ENCODE data around the gene PHF12.
"Not testable (repeated sequence)": the region's sequence is repeated elsewhere in the genome, so short reads cannot be mapped to it uniquely, and the experiment has no call there.

PHF12 gene

GRCh38 chr17:28928061-28928460 is 23.3 kb downstream of the PHF12 start:
- no peak for DNase-seq

- no peak for DNase-seq
Observed at GRCh38 chr17:28926786-28927185, 24.5 kb downstream of the PHF12 start.

- DNase-seq, result no peak
Observed at GRCh38 chr17:28926366-28926765, 25.0 kb downstream of the PHF12 start.

- DNase-seq, result no peak
Observed at GRCh38 chr17:28925912-28926365, 25.4 kb downstream of the PHF12 start.

GRCh38 chr17:28920201-28920600 is 31.1 kb downstream of the PHF12 start:
- no peak for DNase-seq

- DNase-seq, result no peak
Observed at GRCh38 chr17:28918295-28918694, 33.0 kb downstream of the PHF12 start.

- DNase-seq, result no peak
Observed at GRCh38 chr17:28917465-28917864, 33.9 kb downstream of the PHF12 start.

- no peak for DNase-seq
Observed at GRCh38 chr17:28917029-28917428, 34.3 kb downstream of the PHF12 start.

GRCh38 chr17:28916302-28916934 is 34.9 kb downstream of the PHF12 start:
- peak in 1 of 2 experiments; percentile 5 for DNase-seq

GRCh38 chr17:28912938-28913333 is 38.4 kb downstream of the PHF12 start:
- no peak for DNase-seq

GRCh38 chr17:28912281-28912937 is 38.9 kb downstream of the PHF12 start:
- no peak for DNase-seq

- no peak for DNase-seq
Observed at GRCh38 chr17:28911411-28912045, 39.8 kb downstream of the PHF12 start.

- DNase-seq, result no peak
Observed at GRCh38 chr17:28910534-28910933, 40.8 kb downstream of the PHF12 start.

- peak in 1 of 2 experiments; percentile 7 for DNase-seq
Observed at GRCh38 chr17:28908640-28909167, 42.6 kb downstream of the PHF12 start.

GRCh38 chr17:28907709-28908475 is 43.4 kb downstream of the PHF12 start:
- DNase-seq, result no peak

GRCh38 chr17:28906706-28907438 is 44.4 kb downstream of the PHF12 start:
- no peak for DNase-seq

- DNase-seq, result no peak
Observed at GRCh38 chr17:28906276-28906675, 45.0 kb downstream of the PHF12 start.

- DNase-seq, result no peak
Observed at GRCh38 chr17:28904800-28905199, 46.5 kb downstream of the PHF12 start.

GRCh38 chr17:28903546-28903841 is 47.8 kb downstream of the PHF12 start:
- DNase-seq, result not testable (repeated sequence)

- DNase-seq, result peak; percentile 79 to 95
Observed at GRCh38 chr17:28902819-28903545, 48.3 kb downstream of the PHF12 start, which contains the start of gene DHRS13. DHRS13 (minus strand) TSS chr17:28903079; CDS start chr17:28902944, 135 bp downstream.
